ENCODE results near the gene RAMAC.
A peak's percentile ranks its signal among the peaks of the same experiment; 100 is the strongest.

The RAMAC gene

GRCh38 chr15:83011271-83012075, 25.5 kb downstream of the RAMAC start, which contains the start of gene C15orf40:
Gene C15orf40, minus strand, starts transcription at chr15:83011639. Its CDS starts 32 bp downstream, at chr15:83011607.
- peak within 1 kb of the TSS; percentile 56 for H3K27ac ChIP-seq (ENCODE audit: poor library complexity, severe bottlenecking)
- peaks cover 39% of the 10 kb centered on the region for H3K36me3 ChIP-seq (ENCODE audit: low read depth)
- ATAC-seq (ENCODE audit: low read depth) (peak; percentile 92), DNase-seq (ENCODE audit: low spot score) (peak; percentile 96)
- no peaks in the 10 kb centered on the region for H3K27me3 ChIP-seq (ENCODE audit: insufficient read depth, poor library complexity, severe bottlenecking)
- no peaks in the 10 kb centered on the region for H3K9me3 ChIP-seq (ENCODE audit: severe bottlenecking)
- H3K4me1 ChIP-seq (ENCODE audit: insufficient read depth, poor library complexity, severe bottlenecking) = peaks cover 14% of the 10 kb centered on the region
- peak within 1 kb of the TSS; percentile 85 for H3K4me3 ChIP-seq (ENCODE audit: severe bottlenecking)
- TF ChIP-seq CTCF (IDR thresholded peaks at IDR 0.05; ENCODE audit: poor library complexity, severe bottlenecking) = peak; percentile 99

- Histone ChIP-seq H3K9me3 (ENCODE audit: severe bottlenecking) (no peaks in the 10 kb centered on the region), H3K4me1 (ENCODE audit: insufficient read depth, poor library complexity, severe bottlenecking) (peaks cover 14% of the 10 kb centered on the region), H3K27ac (ENCODE audit: poor library complexity, severe bottlenecking) (peak overlapping the region; percentile 56), H3K4me3 (ENCODE audit: severe bottlenecking) (peak overlapping the region; percentile 85), H3K27me3 (ENCODE audit: insufficient read depth, poor library complexity, severe bottlenecking) (no peaks in the 10 kb centered on the region), H3K36me3 (ENCODE audit: low read depth) (peaks cover 39% of the 10 kb centered on the region)
- no peak for TF ChIP-seq CTCF (IDR thresholded peaks at IDR 0.05; ENCODE audit: poor library complexity, severe bottlenecking)
- no peak for DNase-seq (ENCODE audit: low spot score)
- ATAC-seq (ENCODE audit: low read depth) = no peak
Observed at GRCh38 chr15:83012076-83012426, 26.0 kb downstream of the RAMAC start.

- DNase-seq (ENCODE audit: low spot score) (no peak), ATAC-seq (ENCODE audit: low read depth) (no peak)
- Histone ChIP-seq H3K27ac (ENCODE audit: poor library complexity, severe bottlenecking) (no peak overlapping the region), H3K27me3 (ENCODE audit: insufficient read depth, poor library complexity, severe bottlenecking) (no peaks in the 10 kb centered on the region), H3K4me1 (ENCODE audit: insufficient read depth, poor library complexity, severe bottlenecking) (peaks cover 14% of the 10 kb centered on the region), H3K36me3 (ENCODE audit: low read depth) (peaks cover 39% of the 10 kb centered on the region), H3K4me3 (ENCODE audit: severe bottlenecking) (no peak overlapping the region), H3K9me3 (ENCODE audit: severe bottlenecking) (no peaks in the 10 kb centered on the region)
- TF ChIP-seq CTCF (IDR thresholded peaks at IDR 0.05; ENCODE audit: poor library complexity, severe bottlenecking) = no peak
Observed at GRCh38 chr15:83012636-83013035, 26.6 kb downstream of the RAMAC start.

- peaks cover 14% of the 10 kb centered on the region for H3K4me1 ChIP-seq (ENCODE audit: insufficient read depth, poor library complexity, severe bottlenecking)
- H3K27ac ChIP-seq (ENCODE audit: poor library complexity, severe bottlenecking) = no peak overlapping the region
- TF ChIP-seq CTCF (IDR thresholded peaks at IDR 0.05; ENCODE audit: poor library complexity, severe bottlenecking) = no peak
Observed at GRCh38 chr15:83014205-83014653, 28.2 kb downstream of the RAMAC start.

GRCh38 chr15:83015361-83015760, 29.4 kb downstream of the RAMAC start:
- Histone ChIP-seq H3K9me3 (ENCODE audit: severe bottlenecking) (no peaks in the 10 kb centered on the region), H3K36me3 (ENCODE audit: low read depth) (peaks cover 36% of the 10 kb centered on the region), H3K4me3 (ENCODE audit: severe bottlenecking) (no peak overlapping the region), H3K4me1 (ENCODE audit: insufficient read depth, poor library complexity, severe bottlenecking) (peaks cover 10% of the 10 kb centered on the region), H3K27me3 (ENCODE audit: insufficient read depth, poor library complexity, severe bottlenecking) (no peaks in the 10 kb centered on the region), H3K27ac (ENCODE audit: poor library complexity, severe bottlenecking) (no peak overlapping the region)
- DNase-seq (ENCODE audit: low spot score) (no peak), ATAC-seq (ENCODE audit: low read depth) (no peak)
- TF ChIP-seq CTCF (IDR thresholded peaks at IDR 0.05; ENCODE audit: poor library complexity, severe bottlenecking) = no peak

More at GRCh38 chr15:83014205-83014653, 28.2 kb downstream of the RAMAC start:
- Histone ChIP-seq H3K9me3 (ENCODE audit: severe bottlenecking) (no peaks in the 10 kb centered on the region), H3K4me3 (ENCODE audit: severe bottlenecking) (no peak overlapping the region), H3K27me3 (ENCODE audit: insufficient read depth, poor library complexity, severe bottlenecking) (no peaks in the 10 kb centered on the region), H3K36me3 (ENCODE audit: low read depth) (peaks cover 36% of the 10 kb centered on the region)
- DNase-seq (ENCODE audit: low spot score) (no peak), ATAC-seq (ENCODE audit: low read depth) (no peak)
